GM10847 (cell line): ENCODE data around the gene TRIM13.

Source experiments
- POLR2A ChIP-seq: IDR thresholded peaks from 2 replicates; pipeline ENCODE4 v1.6.1; 2011; ENCODE audit not compliant: insufficient read length; ENCODE audit errors: extremely low read depth

TRIM13 gene, protein sequence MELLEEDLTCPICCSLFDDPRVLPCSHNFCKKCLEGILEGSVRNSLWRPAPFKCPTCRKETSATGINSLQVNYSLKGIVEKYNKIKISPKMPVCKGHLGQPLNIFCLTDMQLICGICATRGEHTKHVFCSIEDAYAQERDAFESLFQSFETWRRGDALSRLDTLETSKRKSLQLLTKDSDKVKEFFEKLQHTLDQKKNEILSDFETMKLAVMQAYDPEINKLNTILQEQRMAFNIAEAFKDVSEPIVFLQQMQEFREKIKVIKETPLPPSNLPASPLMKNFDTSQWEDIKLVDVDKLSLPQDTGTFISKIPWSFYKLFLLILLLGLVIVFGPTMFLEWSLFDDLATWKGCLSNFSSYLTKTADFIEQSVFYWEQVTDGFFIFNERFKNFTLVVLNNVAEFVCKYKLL

DNA sequence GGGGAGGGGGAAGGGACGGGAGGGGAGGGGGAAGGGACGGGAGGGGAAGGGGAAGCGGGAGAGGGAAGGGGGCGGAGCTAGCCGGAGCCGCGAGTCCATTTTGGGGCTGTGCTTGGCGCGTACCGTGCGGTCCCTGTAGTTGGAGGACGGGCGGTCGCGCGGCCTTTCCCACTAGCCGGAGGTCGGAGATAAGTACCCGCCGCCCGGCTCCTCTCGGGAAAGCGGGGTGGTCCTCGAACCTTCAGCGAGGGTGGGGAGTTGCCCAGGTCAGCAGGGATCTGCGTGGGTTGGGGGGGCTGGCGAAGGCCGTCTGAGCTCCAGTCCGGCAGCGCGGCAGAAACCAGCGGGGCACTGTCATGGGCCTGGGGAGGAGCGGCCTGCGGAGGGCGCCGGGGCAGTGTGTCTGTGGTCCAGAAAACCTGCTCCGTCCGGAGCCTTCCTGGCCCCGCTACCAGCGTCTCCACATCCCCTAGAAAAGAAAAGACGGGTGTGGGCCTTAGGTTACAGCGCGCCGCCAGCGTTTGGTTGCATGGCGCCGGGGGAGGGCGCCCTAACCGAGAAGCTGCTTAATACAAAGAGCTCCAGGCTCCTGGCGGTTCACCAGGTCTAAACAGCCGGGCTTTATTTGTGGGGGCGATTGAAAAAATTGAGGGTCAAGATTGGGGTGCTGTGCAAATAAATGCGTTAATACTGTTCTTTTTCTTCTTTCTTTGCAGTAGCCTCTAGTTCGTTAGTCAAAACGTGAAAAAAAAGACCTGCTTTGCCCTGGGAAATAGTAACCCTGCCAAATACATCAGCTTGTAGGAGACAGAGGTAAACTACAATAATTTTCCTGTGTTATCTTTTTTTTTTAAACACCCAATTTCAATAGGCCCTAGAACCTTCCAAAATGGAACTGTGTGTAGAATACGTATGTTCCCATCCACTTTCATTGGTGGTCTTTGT, at the start of gene TRIM13:
Gene TRIM13 (plus strand): TSS at position 92 of the 945 bp plus-strand sequence. CDS start 14,899 bp downstream, outside the sequence.
- peak; percentile 29 for TF ChIP-seq POLR2A

DNA sequence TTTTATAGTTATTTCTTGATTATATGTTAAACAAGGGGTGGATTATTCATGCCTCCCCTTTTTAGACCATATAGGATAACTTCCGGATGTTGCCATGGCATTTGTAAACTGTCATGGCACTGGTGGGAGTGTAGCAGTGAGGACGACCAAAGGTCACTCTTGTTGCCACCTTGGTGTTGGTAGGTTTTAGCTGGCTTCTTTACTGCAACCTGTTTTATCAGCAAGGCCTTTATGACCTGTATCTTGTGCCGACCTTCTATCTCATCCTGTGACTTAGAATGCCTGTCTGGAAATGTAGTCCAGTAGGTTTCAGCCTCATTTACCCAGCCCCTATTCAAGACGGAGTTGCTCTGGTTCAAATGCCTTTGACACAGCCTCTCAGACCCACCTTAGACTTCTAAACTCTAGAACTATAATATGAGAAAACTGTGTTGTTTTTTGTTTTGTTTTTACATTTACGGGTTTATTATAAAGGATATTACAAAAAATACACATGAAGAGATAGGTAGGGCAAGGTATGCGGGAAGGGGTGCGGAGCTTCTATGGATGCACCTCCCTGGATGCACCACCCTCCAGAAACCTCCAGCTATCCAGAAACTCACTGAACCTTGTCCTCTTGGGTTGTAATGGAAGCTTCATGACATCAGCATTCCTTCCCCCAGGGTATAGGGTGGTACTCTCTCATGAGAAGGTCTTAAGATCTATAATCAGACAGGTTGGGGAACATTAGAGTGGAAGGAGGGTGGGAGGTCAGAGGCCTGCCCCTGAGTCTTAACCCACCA, 44.9 kb upstream of the TRIM13 start:
- TF ChIP-seq POLR2A, result no peak

DNA sequence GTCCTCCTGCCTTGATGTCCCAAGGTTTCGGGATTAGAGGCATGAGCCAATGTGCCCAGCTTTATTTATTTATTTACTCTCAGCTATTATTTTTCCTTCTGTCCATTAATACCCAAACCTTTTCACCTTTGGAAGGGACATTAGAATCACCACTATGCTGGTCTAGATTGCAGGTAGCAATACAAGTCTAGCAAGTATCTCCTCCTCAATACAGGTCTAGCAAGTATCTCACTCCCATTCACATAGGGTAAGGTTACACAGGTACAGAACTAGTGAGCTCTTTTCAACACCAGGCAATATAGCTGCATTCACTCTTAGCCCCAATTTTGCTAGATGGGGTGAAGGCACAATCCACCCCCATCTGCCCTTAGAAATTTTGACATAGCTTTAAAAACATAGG, 43.3 kb upstream of the TRIM13 start:
- no peak for TF ChIP-seq POLR2A

DNA sequence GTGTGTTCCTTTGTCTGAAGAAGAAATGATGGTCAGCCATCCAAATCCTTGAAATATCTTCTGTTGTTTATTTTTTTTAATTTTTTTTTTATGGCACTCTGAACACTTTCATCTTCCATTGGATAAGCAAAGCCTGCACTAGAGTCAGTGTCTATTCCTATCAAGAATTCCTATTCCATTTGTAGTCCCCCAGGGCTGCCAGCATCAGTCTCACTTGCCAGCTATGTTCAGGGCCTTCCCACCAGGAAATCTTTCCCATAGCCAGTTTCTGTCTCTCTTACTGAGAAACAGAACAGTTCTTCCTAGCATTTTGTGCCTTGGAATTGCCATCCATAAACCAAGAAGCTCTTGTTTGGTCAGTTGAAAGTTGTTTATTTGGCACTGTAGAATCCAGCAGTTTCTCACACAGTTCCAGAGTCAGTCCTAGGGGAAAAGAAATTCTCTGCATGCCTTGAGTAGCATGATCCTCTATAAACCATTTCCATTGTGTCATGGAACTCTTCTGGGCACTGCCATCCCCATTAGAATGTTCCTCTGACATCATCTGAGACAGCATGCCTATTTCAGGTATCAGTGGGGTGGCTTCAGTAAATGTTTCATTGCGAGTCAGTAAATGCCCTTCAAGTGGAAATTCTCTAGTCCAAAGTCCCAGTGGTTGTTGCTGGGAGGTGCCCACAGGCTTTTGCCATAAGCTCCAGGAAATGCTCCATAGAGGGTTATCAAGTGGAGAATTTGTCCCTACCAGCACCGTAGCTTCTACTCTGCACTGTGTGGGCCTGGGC, 42.0 kb upstream of the TRIM13 start:
- TF ChIP-seq POLR2A, result no peak

DNA sequence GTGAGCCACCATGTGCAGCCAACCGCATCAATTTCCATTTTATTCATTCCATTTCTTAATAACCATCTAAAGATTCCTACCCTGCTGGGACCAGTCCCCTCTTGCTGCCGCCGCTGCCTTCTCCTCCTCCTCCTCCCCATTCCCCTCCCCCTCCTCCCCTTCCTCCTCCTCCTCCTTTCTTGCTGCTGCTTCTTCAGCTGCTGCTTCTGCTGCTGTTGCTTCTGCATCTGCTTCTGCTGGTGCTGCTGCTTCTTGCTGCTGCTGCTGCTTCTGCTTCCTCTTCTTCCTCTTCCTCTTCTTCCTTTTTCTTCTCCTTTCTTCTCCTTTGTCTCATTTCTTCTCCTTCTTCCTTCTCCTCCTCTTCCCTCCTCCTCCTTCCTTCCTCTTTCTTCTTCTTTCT, 40.7 kb upstream of the TRIM13 start:
- TF ChIP-seq POLR2A, result no peak

DNA sequence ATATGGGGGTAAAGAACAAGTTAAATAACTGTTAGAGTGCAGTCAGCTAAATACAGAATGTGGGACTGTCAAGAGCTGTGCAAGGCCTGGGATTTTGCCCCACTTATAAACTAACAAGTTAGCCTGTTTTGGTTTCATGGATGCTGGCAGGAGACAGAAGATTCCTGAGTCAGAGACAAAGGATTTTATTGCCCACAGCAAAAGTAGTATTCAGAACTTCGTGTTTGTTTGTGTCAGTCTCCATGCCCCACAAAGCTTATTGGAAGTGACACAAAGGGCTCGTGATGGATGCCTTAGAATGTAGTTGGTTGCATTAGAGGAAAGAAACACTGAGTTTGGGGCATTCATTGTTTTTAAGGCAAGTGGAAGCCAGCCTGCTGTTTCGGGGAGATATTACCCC, 38.5 kb upstream of the TRIM13 start:
- TF ChIP-seq POLR2A, result no peak

DNA sequence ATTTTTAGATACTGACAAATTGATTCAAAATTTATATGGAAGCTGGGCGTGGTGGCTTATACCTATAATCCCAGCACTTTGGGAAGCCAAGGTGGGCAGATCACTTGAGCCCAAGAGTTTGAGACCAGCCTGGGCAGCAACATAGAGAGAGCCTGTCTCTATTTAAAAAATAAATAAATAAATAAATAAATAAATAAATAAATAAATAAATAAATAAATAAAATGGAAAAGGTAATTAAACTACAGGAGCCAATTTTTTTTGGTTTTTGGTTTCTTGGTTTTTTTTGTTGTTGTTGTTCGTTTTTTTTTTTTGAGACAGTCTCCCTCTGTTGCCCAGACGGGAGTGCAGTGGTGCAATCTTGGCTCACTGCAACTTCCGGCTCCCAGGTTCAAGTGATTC, 29.4 kb upstream of the TRIM13 start:
- TF ChIP-seq POLR2A, result no peak

DNA sequence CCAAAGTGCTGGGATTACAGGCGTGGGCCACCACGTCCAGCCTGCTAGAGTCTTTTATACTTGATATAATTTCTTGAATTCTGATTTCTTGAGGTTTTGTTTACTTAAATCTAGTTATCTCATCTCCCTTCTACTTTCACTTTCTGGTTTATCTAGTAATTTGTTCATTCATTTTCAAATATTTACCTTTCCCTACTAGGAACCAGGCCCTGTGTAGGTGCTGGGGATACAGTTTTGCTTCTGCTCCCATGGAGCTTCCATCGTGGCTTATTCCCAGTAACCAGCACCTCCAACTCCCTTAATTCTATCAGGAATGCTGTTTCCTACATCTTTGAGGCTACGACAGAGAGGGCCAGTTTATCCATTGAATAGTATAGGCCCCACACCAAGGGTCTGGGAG, 24.1 kb upstream of the TRIM13 start:
- TF ChIP-seq POLR2A, result no peak

DNA sequence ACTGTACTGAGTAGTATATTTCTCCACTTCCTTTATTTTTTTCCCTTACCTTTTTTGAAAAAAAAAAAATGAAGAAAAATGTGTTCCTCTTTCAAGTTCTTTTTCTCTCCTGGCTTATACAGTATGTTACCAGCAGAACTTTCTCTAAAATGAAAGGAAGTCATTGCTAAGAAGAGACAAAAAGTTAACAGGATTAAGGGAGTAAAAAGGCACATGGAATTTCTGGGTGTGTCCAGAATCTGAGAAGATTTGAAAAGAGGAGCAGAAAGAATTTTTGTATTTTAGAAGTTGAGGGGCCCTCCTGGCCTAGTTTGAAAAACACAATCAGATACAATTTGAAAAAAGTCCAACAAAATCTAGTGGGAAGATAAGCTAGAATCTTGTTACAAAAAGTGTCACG, 21.0 kb upstream of the TRIM13 start:
- no peak for TF ChIP-seq POLR2A

DNA sequence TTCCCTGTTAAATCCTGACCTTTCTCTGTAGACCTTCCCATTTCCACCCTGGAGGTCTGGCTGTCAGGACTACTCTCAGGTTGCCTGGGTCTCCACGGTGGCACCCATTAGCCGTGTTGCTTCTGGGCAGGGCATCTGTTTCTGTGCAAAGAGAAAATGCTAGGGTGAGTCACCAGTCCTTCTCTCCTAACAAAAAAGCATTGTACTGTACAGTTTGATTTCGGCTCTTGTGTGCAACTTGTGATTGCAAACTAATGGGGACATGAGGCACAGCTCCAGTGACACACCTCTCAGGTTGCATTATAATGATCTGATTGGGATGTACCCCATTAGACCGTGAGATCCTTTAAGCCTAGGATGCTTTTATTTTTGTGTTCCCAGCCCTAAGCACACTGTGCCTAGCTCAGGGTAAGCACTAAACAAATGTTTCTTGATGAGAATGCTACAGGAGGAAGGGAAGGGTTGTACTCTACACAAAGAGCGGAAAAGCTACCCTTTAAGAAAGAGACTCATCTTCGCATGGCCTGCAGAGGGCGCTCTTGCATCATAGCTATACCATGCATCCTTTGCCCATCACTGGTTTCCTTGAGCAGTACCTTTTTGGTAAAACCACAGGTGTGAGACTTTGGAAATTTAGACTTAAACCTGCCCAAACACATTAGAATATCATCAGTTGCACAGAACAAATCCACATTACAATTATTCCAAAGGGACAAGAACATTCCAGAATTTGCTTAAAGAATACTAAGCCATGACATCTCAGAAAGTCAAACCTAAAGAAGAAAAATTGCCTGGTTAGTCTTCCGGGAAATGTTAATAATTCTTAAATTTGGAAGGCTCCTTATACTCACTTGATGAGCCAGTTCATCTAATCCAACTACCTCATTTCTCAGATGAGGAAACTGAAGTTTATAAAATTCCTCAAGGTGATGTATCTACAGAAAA, 20.3 kb upstream of the TRIM13 start:
- no peak for TF ChIP-seq POLR2A

DNA sequence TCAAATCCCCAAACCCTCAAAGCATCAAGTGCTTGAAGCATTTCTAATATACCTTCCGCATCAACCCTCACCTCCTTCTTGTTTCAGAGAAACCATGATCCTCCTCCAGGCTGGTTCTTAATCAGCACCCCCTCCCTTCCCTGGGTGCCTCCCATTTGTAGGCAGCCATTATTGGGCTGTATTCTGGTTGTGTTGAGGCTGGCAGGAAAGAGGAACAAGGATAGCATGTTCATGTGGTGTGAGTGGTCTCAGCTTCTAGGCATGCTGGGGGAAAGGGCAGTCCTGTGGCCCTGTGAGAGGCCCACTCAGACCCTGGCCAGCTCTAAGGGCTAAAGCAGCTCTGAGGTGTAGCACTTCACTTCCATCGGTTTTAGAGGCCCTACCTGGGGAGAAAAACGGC, 18.9 kb upstream of the TRIM13 start:
- no peak for TF ChIP-seq POLR2A

DNA sequence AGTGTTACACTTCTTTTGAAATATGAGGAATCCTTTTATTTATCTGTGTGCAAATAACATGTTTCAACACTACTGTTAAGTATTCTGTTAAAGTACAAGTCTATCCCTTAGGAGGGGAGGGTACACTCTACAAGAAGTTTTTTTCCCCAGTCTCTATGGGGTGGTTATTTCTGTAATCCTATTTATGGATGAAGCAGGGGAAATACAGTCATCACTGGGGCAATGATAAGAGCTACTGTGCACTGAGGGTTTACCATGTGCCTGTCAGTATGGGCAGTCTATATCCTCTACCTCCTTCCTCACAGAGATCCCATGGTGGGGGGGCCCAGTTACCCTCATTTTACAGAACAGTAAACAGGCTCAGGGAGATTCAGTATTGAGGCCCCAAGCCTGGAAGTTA, 16.6 kb upstream of the TRIM13 start:
- TF ChIP-seq POLR2A, result no peak

DNA sequence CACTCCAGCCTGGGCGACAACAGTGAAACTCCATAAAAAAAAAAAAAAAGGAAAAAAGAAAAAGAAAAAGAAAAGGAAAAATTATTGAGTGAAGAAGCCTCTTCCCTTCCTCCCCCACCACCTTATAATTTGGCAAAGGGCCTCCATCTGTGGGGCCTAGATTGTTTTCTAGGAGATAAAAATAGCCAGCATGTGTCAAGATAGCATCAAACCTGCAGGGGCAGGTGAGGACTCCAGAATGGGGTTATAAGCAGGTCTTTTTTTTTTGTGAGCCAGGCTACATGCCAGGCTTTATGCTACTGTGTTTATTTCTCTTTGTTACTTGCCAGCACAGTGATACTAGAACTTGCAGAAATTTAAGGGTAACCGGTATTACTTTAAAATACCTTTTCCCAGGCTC, 11.7 kb upstream of the TRIM13 start:
- no peak for TF ChIP-seq POLR2A
